ENCODE data around the gene MAPKAP1.

MAPKAP1 gene

DNA sequence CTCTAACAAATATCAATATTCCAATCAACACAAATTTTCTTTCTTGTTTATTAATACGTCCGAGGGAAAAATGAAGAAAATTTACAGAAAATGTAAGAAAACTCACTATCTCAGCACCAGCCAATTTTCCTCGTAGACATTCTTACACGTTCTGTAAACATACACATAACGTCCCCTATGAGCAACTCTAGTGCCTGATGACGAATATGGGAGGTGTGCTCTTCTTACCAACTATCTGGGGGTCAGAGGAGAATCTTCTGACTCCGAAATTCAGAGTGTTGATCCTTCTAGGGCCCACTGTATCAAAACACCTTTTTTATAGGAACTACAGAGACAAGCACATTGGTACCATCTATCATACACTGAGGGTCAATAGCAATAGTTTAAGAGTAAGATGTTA is 246.7 kb downstream of the MAPKAP1 start:
- Histone ChIP-seq H3K27me3 (ENCODE audit: control insufficient read depth in 1 of 2, insufficient read depth in 2 of 2, low read length in 2 of 2) (no peaks in the 10 kb centered on the region), H3K9me3 (ENCODE audit: control insufficient read depth in 1 of 2, low read length in 2 of 2) (peaks cover 4 to 13% of the 10 kb centered on the region in 2 donors), H3K4me1 (ENCODE audit: control insufficient read depth in 1 of 2, insufficient read depth in 2 of 2, low read length in 2 of 2) (peaks cover 0 to 5% of the 10 kb centered on the region in 2 donors), H3K9ac (ENCODE audit: low read depth in 1 of 2, low read length in 2 of 2) (no peak overlapping the region), H3K27ac (ENCODE audit: low read depth, low read length) (no peak overlapping the region), H3K4me3 (ENCODE audit: low read depth in 1 of 2, low read length in 2 of 2) (no peak overlapping the region), H3K36me3 (ENCODE audit: control insufficient read depth in 1 of 2, insufficient read depth in 2 of 2, low read length in 2 of 2) (peaks cover 10 to 12% of the 10 kb centered on the region in 2 donors)

DNA sequence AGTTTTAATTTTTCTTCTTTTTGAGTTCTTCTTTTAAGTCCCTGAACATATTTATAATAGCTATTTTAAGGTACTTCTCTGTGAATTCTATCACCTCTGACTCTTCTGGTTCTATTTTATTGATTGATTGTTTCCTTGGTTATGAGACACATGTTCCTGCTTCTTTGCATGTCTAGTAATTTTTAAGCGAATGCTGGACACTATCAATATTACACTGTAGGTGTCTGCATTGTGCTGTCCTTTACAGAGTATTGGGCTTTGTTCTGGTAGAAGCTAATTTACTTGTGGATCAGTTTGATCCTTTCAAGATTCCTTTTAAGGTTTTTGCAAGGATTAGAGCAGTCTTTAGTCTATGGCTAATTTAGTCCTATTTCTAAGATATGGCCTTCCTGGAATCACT is 249.7 kb downstream of the MAPKAP1 start:
- peaks cover 10 to 12% of the 10 kb centered on the region in 2 donors for H3K36me3 ChIP-seq (ENCODE audit: control insufficient read depth in 1 of 2, insufficient read depth in 2 of 2, low read length in 2 of 2)
- no peaks in the 10 kb centered on the region for H3K27me3 ChIP-seq (ENCODE audit: control insufficient read depth in 1 of 2, insufficient read depth in 2 of 2, low read length in 2 of 2)
- no peaks in the 10 kb centered on the region for H3K4me1 ChIP-seq (ENCODE audit: control insufficient read depth in 1 of 2, insufficient read depth in 2 of 2, low read length in 2 of 2)
- H3K9ac ChIP-seq (ENCODE audit: low read depth in 1 of 2, low read length in 2 of 2): no peak overlapping the region
- no peak overlapping the region for H3K4me3 ChIP-seq (ENCODE audit: low read depth in 1 of 2, low read length in 2 of 2)
- no peak overlapping the region for H3K27ac ChIP-seq (ENCODE audit: low read depth, low read length)
- H3K9me3 ChIP-seq (ENCODE audit: control insufficient read depth in 1 of 2, low read length in 2 of 2): peaks cover 4 to 13% of the 10 kb centered on the region in 2 donors

DNA sequence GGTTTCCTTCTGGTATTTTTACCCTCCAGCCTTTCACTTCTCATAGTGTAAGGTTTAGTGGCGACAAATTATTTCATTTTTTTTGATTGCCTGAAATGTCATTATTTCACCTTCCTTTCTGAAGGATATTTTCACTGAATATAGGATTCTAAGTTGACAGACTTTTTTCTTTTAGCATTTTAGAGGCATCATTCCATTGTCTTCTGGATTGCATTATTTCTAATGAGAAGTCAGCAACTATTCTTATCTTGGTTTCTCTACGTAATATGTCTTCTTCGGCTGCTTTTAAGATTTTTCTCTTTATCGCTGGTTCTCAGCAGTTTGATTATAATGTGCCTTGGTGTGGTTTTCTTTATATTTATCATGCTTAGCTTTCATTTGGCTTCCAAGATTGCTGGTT is 251.1 kb downstream of the MAPKAP1 start:
- H3K9me3 ChIP-seq (ENCODE audit: control insufficient read depth in 1 of 2, low read length in 2 of 2): peaks cover 4 to 13% of the 10 kb centered on the region in 2 donors
- no peak overlapping the region for H3K4me3 ChIP-seq (ENCODE audit: low read depth in 1 of 2, low read length in 2 of 2)
- H3K36me3 ChIP-seq (ENCODE audit: control insufficient read depth in 1 of 2, insufficient read depth in 2 of 2, low read length in 2 of 2): peaks cover 5 to 9% of the 10 kb centered on the region in 2 donors
- H3K9ac ChIP-seq (ENCODE audit: low read depth in 1 of 2, low read length in 2 of 2): no peak overlapping the region
- no peak overlapping the region for H3K27ac ChIP-seq (ENCODE audit: low read depth, low read length)
- H3K4me1 ChIP-seq (ENCODE audit: control insufficient read depth in 1 of 2, insufficient read depth in 2 of 2, low read length in 2 of 2): no peaks in the 10 kb centered on the region
- H3K27me3 ChIP-seq (ENCODE audit: control insufficient read depth in 1 of 2, insufficient read depth in 2 of 2, low read length in 2 of 2): no peaks in the 10 kb centered on the region

DNA sequence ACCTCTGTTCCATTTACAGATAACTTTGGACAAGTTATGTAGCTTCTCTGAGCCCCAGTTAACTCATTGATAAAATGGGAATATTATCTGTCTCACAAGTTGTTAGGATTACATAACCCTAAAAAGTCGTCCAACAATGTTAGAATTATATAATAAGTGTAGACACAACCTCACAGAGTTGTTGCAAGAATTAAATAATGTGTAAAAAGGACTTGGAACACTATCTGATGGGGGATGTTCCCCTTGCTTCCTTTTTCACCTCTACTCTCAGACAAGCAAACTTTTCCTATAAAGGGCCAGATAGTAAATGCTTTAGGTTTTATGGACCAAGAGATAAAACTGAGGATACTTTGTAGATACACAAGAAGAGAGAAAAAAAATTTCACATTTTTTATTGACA is 251.9 kb downstream of the MAPKAP1 start:
- Histone ChIP-seq H3K27me3 (ENCODE audit: control insufficient read depth in 1 of 2, insufficient read depth in 2 of 2, low read length in 2 of 2) (no peaks in the 10 kb centered on the region), H3K4me1 (ENCODE audit: control insufficient read depth in 1 of 2, insufficient read depth in 2 of 2, low read length in 2 of 2) (no peaks in the 10 kb centered on the region), H3K9me3 (ENCODE audit: control insufficient read depth in 1 of 2, low read length in 2 of 2) (peaks cover 4 to 13% of the 10 kb centered on the region in 2 donors), H3K36me3 (ENCODE audit: control insufficient read depth in 1 of 2, insufficient read depth in 2 of 2, low read length in 2 of 2) (peaks cover 5 to 7% of the 10 kb centered on the region in 2 donors), H3K9ac (ENCODE audit: low read depth in 1 of 2, low read length in 2 of 2) (no peak overlapping the region), H3K27ac (ENCODE audit: low read depth, low read length) (no peak overlapping the region), H3K4me3 (ENCODE audit: low read depth in 1 of 2, low read length in 2 of 2) (no peak overlapping the region)

DNA sequence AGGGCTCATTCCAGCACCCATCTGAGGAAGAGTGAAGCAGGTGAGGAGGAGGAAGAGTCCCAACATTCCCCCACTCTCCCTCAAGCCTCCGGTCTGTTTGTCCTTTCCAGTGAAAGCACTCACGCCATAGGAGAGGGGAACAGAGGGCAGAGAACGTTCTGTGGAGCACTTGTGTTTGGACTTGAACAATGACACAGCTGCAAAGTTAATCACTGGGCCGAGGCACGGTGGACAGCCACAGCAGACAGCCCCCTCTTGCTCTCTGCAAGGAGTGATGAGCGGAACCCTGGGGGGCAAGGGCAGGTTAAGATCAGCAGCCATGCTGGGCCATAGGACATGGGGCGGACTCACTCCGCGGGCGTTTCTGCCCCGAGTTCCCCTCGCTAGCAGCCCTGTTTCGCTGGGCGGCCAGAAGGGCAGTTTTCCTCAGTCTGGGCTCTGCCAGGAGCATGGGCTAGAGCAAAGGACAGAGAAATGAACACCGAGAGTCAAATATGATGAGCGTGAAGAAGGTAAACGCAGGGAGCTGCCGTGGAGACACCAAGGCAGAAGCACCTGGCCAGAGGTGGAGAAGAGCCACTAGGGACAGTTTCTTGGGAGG is 259.7 kb downstream of the MAPKAP1 start:
- H3K27me3 ChIP-seq (ENCODE audit: control insufficient read depth in 1 of 2, insufficient read depth in 2 of 2, low read length in 2 of 2): no peaks in the 10 kb centered on the region
- no peak overlapping the region for H3K9ac ChIP-seq (ENCODE audit: low read depth in 1 of 2, low read length in 2 of 2)
- H3K4me1 ChIP-seq (ENCODE audit: control insufficient read depth in 1 of 2, insufficient read depth in 2 of 2, low read length in 2 of 2): no peaks in the 10 kb centered on the region
- no peak overlapping the region for H3K27ac ChIP-seq (ENCODE audit: low read depth, low read length)
- no peaks in the 10 kb centered on the region for H3K9me3 ChIP-seq (ENCODE audit: control insufficient read depth in 1 of 2, low read length in 2 of 2)
- peaks cover 11 to 17% of the 10 kb centered on the region in 2 donors for H3K36me3 ChIP-seq (ENCODE audit: control insufficient read depth in 1 of 2, insufficient read depth in 2 of 2, low read length in 2 of 2)
- no peak overlapping the region for H3K4me3 ChIP-seq (ENCODE audit: low read depth in 1 of 2, low read length in 2 of 2)

DNA sequence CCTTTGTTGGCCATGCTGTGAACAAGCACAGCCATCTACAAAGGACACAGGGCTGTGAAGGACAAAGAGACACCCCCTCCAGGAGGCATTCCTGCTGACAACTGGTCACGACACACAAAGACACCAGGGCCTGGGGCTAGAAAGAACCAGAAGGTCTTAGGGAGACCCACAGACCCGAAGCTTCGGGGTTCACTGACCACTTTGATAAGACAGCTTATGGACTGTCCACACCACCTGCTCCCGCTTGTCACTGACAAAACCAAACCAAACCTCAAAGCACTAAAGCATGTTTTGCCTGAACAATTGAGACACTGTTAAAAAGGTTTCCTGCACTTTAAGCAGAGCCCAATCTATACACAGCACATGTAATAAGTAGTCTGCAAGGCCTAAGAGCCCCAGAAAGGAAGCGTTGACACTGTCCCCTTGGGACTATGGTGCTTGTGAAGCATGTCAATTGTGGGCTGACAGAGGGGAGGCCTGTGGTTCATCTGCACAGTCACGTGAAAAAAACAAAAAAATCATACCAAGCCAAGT is 260.4 kb downstream of the MAPKAP1 start:
- no peak overlapping the region for H3K27ac ChIP-seq (ENCODE audit: low read depth, low read length)
- H3K27me3 ChIP-seq (ENCODE audit: control insufficient read depth in 1 of 2, insufficient read depth in 2 of 2, low read length in 2 of 2): no peaks in the 10 kb centered on the region
- H3K36me3 ChIP-seq (ENCODE audit: control insufficient read depth in 1 of 2, insufficient read depth in 2 of 2, low read length in 2 of 2): peaks cover 11 to 18% of the 10 kb centered on the region in 2 donors
- H3K4me1 ChIP-seq (ENCODE audit: control insufficient read depth in 1 of 2, insufficient read depth in 2 of 2, low read length in 2 of 2): no peaks in the 10 kb centered on the region
- no peaks in the 10 kb centered on the region for H3K9me3 ChIP-seq (ENCODE audit: control insufficient read depth in 1 of 2, low read length in 2 of 2)
- no peak overlapping the region for H3K9ac ChIP-seq (ENCODE audit: low read depth in 1 of 2, low read length in 2 of 2)
- no peak overlapping the region for H3K4me3 ChIP-seq (ENCODE audit: low read depth in 1 of 2, low read length in 2 of 2)

DNA sequence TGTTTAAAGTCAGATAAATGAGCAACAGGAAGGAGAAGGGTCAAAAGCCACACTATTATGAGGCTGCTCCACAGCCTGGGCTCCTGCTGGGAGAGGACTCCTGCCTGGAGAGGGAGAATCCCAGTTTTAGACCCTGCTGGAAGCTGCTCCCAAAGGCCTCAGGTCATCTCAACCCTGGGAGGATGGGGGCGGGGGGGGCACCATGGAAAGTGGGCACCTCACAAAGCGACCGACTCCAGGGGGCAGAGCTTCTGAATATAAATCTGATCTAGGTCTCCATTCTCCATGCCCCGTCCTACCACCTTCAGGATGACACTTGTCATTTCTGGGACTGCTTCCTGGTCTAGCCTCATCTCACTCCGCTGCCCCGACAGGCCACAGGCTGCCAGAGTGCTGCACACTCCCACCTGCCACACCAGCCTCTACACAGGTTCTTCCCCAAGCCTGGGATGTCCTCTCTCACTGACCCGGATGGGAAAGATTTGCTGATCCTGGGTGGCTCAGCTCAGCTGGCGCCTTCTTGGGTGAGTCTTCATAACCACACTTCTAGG is 262.0 kb downstream of the MAPKAP1 start:
- Histone ChIP-seq H3K27me3 (ENCODE audit: control insufficient read depth in 1 of 2, insufficient read depth in 2 of 2, low read length in 2 of 2) (no peaks in the 10 kb centered on the region), H3K9ac (ENCODE audit: low read depth in 1 of 2, low read length in 2 of 2) (no peak overlapping the region), H3K9me3 (ENCODE audit: control insufficient read depth in 1 of 2, low read length in 2 of 2) (no peaks in the 10 kb centered on the region), H3K36me3 (ENCODE audit: control insufficient read depth in 1 of 2, insufficient read depth in 2 of 2, low read length in 2 of 2) (peaks cover 17 to 25% of the 10 kb centered on the region in 2 donors), H3K4me1 (ENCODE audit: control insufficient read depth in 1 of 2, insufficient read depth in 2 of 2, low read length in 2 of 2) (no peaks in the 10 kb centered on the region), H3K27ac (ENCODE audit: low read depth, low read length) (no peak overlapping the region), H3K4me3 (ENCODE audit: low read depth in 1 of 2, low read length in 2 of 2) (no peak overlapping the region)

DNA sequence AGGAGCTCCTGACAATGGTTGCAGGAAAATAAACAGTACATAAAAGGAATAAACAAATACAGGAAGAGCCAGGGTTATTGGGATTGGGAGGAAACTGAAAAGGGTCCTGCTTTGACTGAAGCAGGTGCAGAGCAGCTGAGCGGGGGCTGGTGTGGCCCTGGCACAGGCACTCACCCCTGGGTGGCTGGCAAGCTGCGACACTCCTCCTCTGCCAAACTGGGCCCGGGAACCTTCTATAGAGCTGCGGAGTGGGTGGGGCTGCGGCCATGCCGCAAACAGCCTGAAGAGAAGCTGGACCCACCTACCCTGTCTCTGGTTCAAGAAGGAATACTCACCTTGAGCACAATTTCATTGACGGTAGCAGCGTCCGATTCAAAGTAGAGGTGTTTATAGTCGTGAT is 262.8 kb downstream of the MAPKAP1 start:
- H3K4me3 ChIP-seq (ENCODE audit: low read depth in 1 of 2, low read length in 2 of 2): no peak overlapping the region
- peaks cover 17 to 34% of the 10 kb centered on the region in 2 donors for H3K36me3 ChIP-seq (ENCODE audit: control insufficient read depth in 1 of 2, insufficient read depth in 2 of 2, low read length in 2 of 2)
- H3K9ac ChIP-seq (ENCODE audit: low read depth in 1 of 2, low read length in 2 of 2): no peak overlapping the region
- H3K9me3 ChIP-seq (ENCODE audit: control insufficient read depth in 1 of 2, low read length in 2 of 2): no peaks in the 10 kb centered on the region
- H3K27ac ChIP-seq (ENCODE audit: low read depth, low read length): no peak overlapping the region
- no peaks in the 10 kb centered on the region for H3K27me3 ChIP-seq (ENCODE audit: control insufficient read depth in 1 of 2, insufficient read depth in 2 of 2, low read length in 2 of 2)
- no peaks in the 10 kb centered on the region for H3K4me1 ChIP-seq (ENCODE audit: control insufficient read depth in 1 of 2, insufficient read depth in 2 of 2, low read length in 2 of 2)

DNA sequence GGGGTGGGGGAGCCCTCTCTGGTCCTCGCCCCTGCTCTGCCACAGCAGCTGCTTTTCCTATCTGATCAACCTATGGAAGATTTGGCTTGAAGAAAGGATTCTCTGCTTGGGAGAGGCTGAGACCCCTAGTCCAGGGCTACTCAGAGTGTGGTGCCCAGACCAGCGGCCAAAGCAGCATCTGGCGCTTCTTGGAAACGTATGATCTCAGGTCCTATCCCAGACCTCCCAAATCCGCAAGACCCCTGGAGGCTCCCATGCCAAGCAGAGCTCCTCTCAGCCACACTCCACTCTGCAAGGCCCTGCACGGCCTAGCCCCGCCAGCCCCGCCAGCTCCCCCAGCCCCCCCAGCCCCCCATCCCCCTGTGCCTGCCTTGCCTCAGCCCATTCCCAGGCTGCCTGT is 263.6 kb downstream of the MAPKAP1 start:
- H3K36me3 ChIP-seq (ENCODE audit: control insufficient read depth in 1 of 2, insufficient read depth in 2 of 2, low read length in 2 of 2): peaks cover 22 to 39% of the 10 kb centered on the region in 2 donors
- H3K27me3 ChIP-seq (ENCODE audit: control insufficient read depth in 1 of 2, insufficient read depth in 2 of 2, low read length in 2 of 2): no peaks in the 10 kb centered on the region
- H3K9ac ChIP-seq (ENCODE audit: low read depth in 1 of 2, low read length in 2 of 2): no peak overlapping the region
- H3K27ac ChIP-seq (ENCODE audit: low read depth, low read length): no peak overlapping the region
- H3K4me3 ChIP-seq (ENCODE audit: low read depth in 1 of 2, low read length in 2 of 2): no peak overlapping the region
- no peaks in the 10 kb centered on the region for H3K9me3 ChIP-seq (ENCODE audit: control insufficient read depth in 1 of 2, low read length in 2 of 2)
- H3K4me1 ChIP-seq (ENCODE audit: control insufficient read depth in 1 of 2, insufficient read depth in 2 of 2, low read length in 2 of 2): no peaks in the 10 kb centered on the region

DNA sequence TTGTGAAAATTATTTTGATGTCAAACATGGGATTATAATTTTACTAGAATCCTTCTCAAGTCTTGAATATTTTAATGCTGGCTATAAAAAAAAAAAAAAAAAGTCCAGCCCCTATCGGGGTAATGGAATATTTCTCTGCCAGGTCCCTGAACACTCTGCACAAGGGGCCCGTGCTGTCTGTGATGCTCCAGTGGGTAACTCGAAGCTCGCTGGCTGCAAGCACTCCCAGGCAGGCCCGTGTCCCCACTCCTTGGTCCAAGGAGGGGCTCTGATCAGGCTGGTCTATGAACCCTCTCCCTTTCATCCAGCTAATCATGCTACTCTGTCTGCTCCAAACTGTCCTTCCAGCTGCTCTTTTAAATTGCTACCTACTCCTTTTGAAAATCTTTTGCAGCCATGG is 264.6 kb downstream of the MAPKAP1 start:
- no peaks in the 10 kb centered on the region for H3K4me1 ChIP-seq (ENCODE audit: control insufficient read depth in 1 of 2, insufficient read depth in 2 of 2, low read length in 2 of 2)
- H3K27ac ChIP-seq (ENCODE audit: low read depth, low read length): no peak overlapping the region
- no peaks in the 10 kb centered on the region for H3K9me3 ChIP-seq (ENCODE audit: control insufficient read depth in 1 of 2, low read length in 2 of 2)
- no peak overlapping the region for H3K4me3 ChIP-seq (ENCODE audit: low read depth in 1 of 2, low read length in 2 of 2)
- H3K36me3 ChIP-seq (ENCODE audit: control insufficient read depth in 1 of 2, insufficient read depth in 2 of 2, low read length in 2 of 2): peaks cover 22 to 34% of the 10 kb centered on the region in 2 donors
- H3K27me3 ChIP-seq (ENCODE audit: control insufficient read depth in 1 of 2, insufficient read depth in 2 of 2, low read length in 2 of 2): no peaks in the 10 kb centered on the region
- no peak overlapping the region for H3K9ac ChIP-seq (ENCODE audit: low read depth in 1 of 2, low read length in 2 of 2)

Data from duodenal mucosa (tissue), 2 donors.